ENCODE measurements around the gene ATP2B2. TPM values are rescaled to one million over a fixed set of nuclear protein-coding genes. Genes with fewer than 3 reads are reported as not detected.

ATP2B2 gene
- total and polyA plus RNA-seq, 7 donors, result 0.08 to 6.5 (median 0.77) TPM

DNA sequence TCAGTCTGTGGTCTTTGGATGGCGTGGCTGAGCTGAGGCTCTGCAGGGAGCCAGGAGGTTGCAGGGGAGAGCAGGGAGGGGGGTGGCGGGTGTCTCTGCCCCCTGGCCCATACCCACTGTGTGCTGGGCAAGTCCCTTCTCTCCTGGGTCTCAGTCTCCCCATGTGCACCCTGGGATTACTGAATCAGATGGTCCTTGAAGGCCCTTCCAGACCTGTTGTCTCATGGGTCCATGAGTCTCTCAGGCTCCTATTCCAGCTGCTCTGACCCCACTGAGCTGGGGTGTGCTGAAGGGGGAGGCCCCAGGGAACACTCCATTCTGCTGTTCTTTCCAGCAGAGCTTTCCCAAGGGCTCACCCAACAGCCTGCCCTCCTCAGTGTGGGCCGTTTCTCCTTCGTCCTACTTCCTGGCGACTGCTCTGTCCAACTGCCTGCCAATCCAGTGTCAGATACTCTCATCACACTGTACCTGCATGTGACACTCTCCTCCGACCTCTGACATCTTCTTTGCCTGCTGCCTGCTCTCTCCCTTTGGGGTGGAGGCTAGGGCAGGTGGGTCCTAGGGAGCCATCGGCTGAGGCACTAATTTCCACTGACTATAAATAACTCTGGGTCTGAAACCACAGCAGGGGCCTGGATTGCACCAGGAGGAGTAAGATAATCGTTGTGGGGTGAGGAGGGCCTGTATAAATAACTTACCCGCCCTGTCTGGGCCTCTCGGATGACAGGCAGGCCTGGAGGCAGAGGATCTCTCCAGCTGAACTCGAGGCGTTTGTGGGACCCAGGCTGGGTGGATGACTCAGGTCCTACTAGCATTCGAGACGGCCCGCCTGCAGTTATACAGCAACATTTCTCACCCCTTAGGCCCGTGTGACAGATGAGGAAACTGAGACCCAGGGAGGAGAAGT, 67.1 kb downstream of the ATP2B2 start:
- Histone ChIP-seq H3K36me3 (ENCODE audit: insufficient read depth in 1 of 2, low read depth in 1 of 2) (no peaks in the 10 kb centered on the region), H3K4me3 (no peak overlapping the region), H3K27me3 (ENCODE audit: insufficient read depth in 3 of 3, low read length in 2 of 3) (no peaks in the 10 kb centered on the region), H3K9me3 (no peaks in the 10 kb centered on the region), H3K4me1 (peaks cover 49% of the 10 kb centered on the region), H3K27ac (peak overlapping the region; percentile 94)
- 21 to 40% (median 31%) methylated on average over 15 to 16 of the region's 16 CpGs for WGBS, 3 donors
- TF ChIP-seq, protein P1, sequence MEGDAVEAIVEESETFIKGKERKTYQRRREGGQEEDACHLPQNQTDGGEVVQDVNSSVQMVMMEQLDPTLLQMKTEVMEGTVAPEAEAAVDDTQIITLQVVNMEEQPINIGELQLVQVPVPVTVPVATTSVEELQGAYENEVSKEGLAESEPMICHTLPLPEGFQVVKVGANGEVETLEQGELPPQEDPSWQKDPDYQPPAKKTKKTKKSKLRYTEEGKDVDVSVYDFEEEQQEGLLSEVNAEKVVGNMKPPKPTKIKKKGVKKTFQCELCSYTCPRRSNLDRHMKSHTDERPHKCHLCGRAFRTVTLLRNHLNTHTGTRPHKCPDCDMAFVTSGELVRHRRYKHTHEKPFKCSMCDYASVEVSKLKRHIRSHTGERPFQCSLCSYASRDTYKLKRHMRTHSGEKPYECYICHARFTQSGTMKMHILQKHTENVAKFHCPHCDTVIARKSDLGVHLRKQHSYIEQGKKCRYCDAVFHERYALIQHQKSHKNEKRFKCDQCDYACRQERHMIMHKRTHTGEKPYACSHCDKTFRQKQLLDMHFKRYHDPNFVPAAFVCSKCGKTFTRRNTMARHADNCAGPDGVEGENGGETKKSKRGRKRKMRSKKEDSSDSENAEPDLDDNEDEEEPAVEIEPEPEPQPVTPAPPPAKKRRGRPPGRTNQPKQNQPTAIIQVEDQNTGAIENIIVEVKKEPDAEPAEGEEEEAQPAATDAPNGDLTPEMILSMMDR (IDR thresholded peaks at IDR 0.05), result no peak
- intact Hi-C loops (cut with DNase I), result loop anchor here in 1 of 2 donors (2.0 kb wide), 1 partner anchor 81 kb away; no protein-coding TSS in a partner anchor
- ATAC-seq (peak; percentile 91 to 94 (median 92)), DNase-seq (peak; percentile 66 to 90)

DNA sequence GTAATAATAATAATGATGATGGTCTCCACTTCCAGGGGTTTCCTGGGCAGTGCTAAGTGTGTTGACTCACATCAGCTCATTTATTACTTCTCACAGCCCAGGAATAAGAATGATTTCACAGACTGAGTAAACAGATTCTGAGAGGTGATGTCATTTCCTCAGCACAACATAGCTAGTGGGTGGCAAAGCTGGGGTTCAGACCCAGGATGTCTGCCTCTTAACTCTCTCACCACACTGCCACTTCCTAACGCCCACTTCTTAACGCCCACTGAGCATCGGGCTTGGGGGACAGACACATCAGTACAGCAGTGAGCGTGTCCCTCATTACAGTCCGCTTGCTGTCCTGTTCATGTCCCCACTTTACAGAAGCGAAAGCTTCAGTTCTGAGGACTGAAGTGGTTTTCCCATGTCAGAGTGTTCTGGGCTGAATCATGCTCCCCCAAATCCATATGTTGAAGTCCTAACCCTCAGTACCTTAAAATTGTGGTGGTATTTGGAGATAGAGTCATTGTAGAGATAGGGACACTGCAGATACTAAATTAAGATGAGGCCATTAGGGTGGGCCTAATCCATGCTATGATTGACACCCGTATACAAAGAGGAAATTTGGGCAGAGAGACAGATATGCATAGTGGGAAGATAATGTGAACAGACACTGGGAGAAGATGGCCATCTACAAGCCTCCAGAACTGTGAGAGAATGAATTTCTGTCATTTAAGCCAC, 68.0 kb downstream of the ATP2B2 start:
- Histone ChIP-seq H3K27ac (peak overlapping the region; percentile 94), H3K4me1 (peaks cover 57% of the 10 kb centered on the region), H3K4me3 (no peak overlapping the region), H3K36me3 (ENCODE audit: insufficient read depth in 1 of 2, low read depth in 1 of 2) (no peaks in the 10 kb centered on the region), H3K27me3 (ENCODE audit: insufficient read depth in 3 of 3, low read length in 2 of 3) (no peaks in the 10 kb centered on the region), H3K9me3 (no peaks in the 10 kb centered on the region)
- peak in 3 of 4 donors; percentile 40 to 46 (median 45) for ATAC-seq
- no peak for DNase-seq
- 70 to 82% (median 73%) methylated on average over 7 of the region's 7 CpGs for WGBS, 3 donors
- TF ChIP-seq, protein P1 (IDR thresholded peaks at IDR 0.05), result no peak
- intact Hi-C loops (cut with DNase I), result no loop called here

DNA sequence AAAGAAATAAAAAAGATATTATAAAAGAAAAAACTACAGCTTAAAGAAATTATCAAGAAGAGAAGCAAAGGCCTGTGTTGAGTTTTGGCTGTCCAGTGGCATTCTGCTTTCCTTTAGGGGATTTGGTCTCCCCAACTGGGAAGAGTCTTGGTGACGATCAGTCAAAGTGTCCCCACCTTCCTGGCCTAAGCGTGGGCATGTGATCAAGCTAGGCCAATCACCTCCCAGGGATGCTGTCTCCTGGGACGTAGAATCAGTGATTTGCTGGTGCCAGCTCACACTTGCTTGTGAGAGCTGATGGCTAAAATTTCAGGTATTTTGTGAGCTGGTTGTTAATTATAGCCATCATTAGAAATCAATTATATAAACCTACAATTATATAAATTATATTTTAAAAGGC, 69.5 kb downstream of the ATP2B2 start:
- ATAC-seq, result no peak
- WGBS, 3 donors, result 77 to 89% (median 77%) methylated on average over 3 of the region's 3 CpGs
- intact Hi-C loops (cut with DNase I), result no loop called here

DNA sequence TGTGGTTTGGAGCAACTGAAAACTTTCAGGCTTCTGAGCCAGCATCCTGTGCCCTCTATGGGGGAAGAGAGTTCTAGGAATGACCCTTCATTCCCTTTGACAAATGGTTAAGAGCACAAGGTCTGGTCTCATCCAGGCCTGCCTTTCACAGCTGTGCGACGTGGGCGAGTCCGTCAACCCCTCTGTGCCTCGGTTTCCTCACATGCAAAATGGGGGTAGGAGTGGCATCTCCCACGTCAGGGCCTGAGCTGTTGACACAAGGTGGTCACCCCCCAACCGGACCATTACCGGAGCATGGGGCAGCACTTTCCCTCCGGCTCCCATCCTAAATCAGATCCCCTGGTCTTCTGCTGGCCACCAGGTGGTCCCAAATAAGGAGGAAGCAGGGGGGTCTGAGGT, 70.4 kb downstream of the ATP2B2 start:
- H3K4me1 ChIP-seq, result peaks cover 67% of the 10 kb centered on the region
- intact Hi-C loops (cut with DNase I), result loop anchor here in 1 of 2 donors (5.0 kb wide), 1 partner anchor 32 kb away; no protein-coding TSS in a partner anchor
- H3K36me3 ChIP-seq (ENCODE audit: insufficient read depth in 1 of 2, low read depth in 1 of 2), result no peaks in the 10 kb centered on the region
- peak overlapping the region; percentile 94 for H3K27ac ChIP-seq
- no peaks in the 10 kb centered on the region for H3K9me3 ChIP-seq
- TF ChIP-seq, protein P1 (IDR thresholded peaks at IDR 0.05), result no peak
- ATAC-seq (no peak), DNase-seq (no peak)
- H3K4me3 ChIP-seq, result no peak overlapping the region
- 80 to 83% (median 82%) methylated on average over 9 of the region's 9 CpGs for WGBS, 3 donors
- no peaks in the 10 kb centered on the region for H3K27me3 ChIP-seq (ENCODE audit: insufficient read depth in 3 of 3, low read length in 2 of 3)

More for the DNA sequence above, 69.5 kb downstream of the ATP2B2 start:
- Histone ChIP-seq H3K27me3 (ENCODE audit: insufficient read depth in 3 of 3, low read length in 2 of 3) (no peaks in the 10 kb centered on the region), H3K4me3 (no peak overlapping the region), H3K27ac (peak overlapping the region; percentile 94), H3K9me3 (no peaks in the 10 kb centered on the region), H3K36me3 (ENCODE audit: insufficient read depth in 1 of 2, low read depth in 1 of 2) (no peaks in the 10 kb centered on the region), H3K4me1 (peaks cover 67% of the 10 kb centered on the region)
- DNase-seq, result no peak
- TF ChIP-seq, protein P1 (IDR thresholded peaks at IDR 0.05), result no peak

All from psoas muscle (tissue), 8 donors.